NCI-H1105 treated with DMSO at 0.1 percent for 48 hours (cell line): ENCODE measurements around the gene RGS7.
A peak's percentile ranks its signal among the peaks of the same experiment; 100 is the strongest.

Experiments
- DNase-seq: peaks from one replicate; lab custom pipeline; 2025; lab: John Stamatoyannopoulos, UW

The RGS7 gene

DNA sequence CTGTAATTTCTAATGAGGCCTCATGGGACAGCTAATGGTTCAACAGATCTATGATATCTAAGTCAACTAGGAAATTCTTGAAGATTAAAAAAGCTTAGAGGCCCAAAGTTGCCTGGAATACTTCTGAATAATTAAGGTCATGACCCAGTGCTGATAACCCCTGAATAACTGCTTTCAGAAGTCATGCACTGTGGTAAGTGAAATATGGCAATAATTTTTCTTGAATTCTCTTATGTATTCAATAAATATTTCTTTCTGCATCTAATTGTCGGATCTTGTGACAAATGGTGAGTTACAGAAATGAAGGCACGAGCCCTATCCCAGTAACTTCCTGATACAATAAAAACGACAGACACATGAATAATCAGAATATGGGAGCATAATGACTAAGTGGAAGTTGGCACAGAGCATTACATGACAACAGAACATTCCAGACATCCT is 525.8 kb downstream of the RGS7 start:
- no peak for DNase-seq

- DNase-seq = no peak
Observed at GRCh38 chr1:240829487-240829886, 527.5 kb downstream of the RGS7 start.

GRCh38 chr1:240827786-240828185 is 529.2 kb downstream of the RGS7 start:
- no peak for DNase-seq

- no peak for DNase-seq
Observed at GRCh38 chr1:240824238-240824637, 532.8 kb downstream of the RGS7 start.

GRCh38 chr1:240823357-240823756 is 533.6 kb downstream of the RGS7 start:
- no peak for DNase-seq

DNA sequence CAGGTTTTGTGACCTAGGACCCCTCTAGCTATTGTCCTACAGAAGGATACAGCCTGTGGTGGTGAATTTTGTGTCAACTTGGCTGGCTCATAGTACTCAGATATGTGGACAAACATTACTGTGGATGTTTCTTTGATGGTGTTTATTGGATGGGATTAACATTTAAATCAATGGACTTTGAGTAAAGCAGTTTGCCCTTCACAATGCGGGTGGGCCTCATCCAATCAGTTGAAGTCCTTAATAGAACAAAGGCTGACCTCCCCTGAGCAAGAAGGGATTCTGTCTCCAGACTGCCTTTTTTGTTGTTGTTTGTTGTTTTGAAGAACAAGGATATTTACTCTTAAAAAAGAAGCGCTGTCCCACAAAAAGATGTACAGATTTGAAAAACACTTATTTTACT is 535.1 kb downstream of the RGS7 start:
- no peak for DNase-seq

GRCh38 chr1:240820816-240821215 is 536.2 kb downstream of the RGS7 start:
- DNase-seq = no peak

- no peak for DNase-seq
Observed at GRCh38 chr1:240816472-240816871, 540.5 kb downstream of the RGS7 start.

DNA sequence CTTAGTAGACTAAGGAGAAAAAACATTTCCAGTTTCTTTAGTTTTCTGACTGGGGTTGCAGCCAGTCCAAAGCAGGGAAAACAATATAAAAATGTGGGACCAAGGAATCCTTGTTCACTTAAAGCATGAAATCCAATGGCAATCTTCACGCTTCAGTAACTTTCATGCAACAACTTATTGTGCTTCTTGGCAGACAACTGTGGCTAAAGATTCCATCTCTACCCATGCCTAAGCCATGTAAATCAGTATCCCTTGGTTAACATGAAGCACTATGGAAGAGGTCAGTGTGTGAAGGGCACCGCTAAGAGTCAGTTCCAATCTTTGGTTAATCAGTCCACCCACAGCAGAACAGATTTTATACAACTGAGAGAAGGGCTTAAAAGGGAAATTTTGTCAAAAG is 543.3 kb downstream of the RGS7 start:
- DNase-seq = no peak

DNA sequence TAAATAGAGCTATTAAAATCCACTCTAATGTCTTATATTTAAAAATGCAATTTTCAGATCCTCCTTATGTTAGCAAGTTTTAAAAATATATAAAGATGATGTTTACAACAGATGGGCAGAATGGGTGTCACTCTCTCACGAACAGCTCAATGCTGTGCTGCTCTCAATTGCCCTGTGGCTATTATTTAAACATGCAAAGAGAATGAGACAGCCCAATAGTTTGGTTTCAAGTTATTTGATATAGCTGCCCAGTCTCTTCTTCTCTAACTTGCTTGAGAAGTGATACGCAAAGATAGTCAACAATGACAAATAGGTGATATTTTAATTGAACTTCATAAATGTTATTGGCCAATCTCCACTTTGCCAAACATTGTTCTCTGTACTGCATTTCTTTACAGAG is 545.7 kb downstream of the RGS7 start:
- DNase-seq = no peak

DNA sequence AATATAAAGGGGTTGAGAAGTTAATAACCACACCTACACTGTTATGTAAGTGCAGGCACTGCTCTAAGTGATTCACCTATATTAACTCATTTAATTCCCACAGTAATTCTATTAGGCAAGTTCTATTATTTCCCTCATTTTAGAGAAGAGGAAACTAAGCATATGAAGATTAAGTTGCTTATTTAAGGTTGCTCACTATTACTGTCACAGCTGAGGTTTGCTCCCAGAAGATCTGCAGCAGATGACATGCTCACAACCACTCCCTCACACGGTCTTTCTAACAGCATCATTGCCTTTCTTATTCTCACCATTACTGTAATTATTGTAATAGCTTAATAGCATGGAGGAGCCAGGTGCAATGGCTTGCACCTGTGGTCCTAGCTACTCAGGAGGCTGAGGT is 548.6 kb downstream of the RGS7 start:
- DNase-seq = peak; percentile 2

GRCh38 chr1:240806200-240806745 is 550.7 kb downstream of the RGS7 start:
- no peak for DNase-seq

DNA sequence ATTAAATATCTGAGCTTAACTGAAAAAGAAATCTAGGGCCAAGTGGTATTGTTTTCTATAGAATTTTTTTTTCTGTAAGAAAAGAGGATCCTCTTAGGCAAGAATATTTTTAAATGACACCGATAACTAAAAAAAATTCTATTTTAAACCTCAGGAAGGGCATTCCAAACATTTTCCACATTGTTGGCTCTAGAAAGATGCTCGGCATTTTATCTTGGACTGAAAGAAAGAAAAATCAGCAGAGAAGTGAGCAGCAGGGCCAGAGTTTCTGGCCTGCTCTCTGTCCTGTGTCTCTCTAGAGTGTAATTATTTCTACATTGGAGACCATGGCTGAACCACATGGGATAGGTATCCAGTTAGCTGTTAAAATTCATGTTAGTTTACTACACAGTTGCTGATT is 552.5 kb downstream of the RGS7 start:
- DNase-seq = no peak

- DNase-seq = peak; percentile 2
Observed at GRCh38 chr1:240803151-240803550, 553.9 kb downstream of the RGS7 start.

DNA sequence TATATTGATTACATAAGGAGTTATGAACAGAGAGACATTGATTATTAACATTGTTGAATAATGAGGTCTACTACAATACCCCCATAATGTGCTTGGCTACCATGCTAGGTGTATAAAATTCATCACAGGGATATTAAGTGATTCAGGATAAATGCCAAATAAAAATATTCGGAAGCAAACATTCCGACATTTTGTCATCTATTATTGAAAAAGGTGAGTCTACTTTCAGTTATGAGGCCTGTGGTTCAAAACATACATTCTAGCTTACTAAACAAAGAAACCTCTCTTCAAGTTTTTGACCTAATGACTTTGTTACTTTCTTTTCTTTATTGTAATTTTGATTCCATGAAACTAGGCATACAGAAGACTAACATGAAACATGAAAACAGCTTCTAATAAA is 554.7 kb downstream of the RGS7 start:
- DNase-seq = no peak

GRCh38 chr1:240801442-240801841 is 555.6 kb downstream of the RGS7 start:
- DNase-seq = no peak

GRCh38 chr1:240800291-240800690 is 556.7 kb downstream of the RGS7 start:
- no peak for DNase-seq

GRCh38 chr1:240797050-240797449 is 560.0 kb downstream of the RGS7 start:
- DNase-seq = no peak

DNA sequence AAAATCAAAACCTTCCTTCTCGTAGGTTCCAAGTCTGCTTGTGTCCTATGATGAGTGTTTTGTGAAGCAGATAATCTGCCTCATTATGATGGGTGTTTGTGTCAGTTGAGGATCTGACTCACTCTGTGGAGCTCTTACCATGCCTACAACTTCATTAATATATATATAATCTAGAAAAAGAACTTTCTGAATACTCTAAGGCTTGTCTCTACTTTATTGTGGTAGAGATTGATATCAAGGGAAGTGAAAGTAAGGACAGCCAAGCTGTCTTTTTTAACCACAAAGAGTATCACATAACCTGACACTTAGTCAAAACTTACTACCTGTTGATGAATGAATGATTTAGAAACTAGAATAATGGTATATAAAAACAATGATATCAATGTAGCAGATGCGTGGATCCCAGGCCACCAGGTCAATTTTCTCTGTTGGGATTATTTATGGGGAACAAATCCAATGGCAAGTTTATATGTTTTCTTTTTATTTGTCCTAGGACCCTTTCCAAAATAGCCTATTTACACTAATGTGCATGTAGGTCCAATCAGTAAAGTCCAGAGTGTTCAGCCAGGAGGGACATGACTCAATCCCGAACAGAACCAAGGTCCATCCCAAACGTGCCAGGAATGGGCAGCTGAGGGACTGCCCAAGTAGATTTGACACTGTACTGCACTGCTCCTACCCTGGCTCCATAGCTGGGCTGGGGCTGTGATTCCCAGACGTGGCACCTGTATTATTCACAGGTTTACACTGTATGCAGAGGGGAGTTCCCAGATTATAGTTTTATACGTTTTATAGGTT is 562.8 kb downstream of the RGS7 start:
- no peak for DNase-seq

- DNase-seq = no peak
Observed at GRCh38 chr1:240792915-240793529, 564.0 kb downstream of the RGS7 start.

- DNase-seq = no peak
Observed at GRCh38 chr1:240790856-240791255, 566.1 kb downstream of the RGS7 start.

- DNase-seq = no peak
Observed at GRCh38 chr1:240786880-240787279, 570.1 kb downstream of the RGS7 start.

GRCh38 chr1:240784776-240785175 is 572.2 kb downstream of the RGS7 start:
- DNase-seq = no peak
